Gastrocnemius medialis (tissue), 4 donors: ENCODE results near the gene NFS1.

Source experiments
- CTCF ChIP-seq, 5 experiments: fragments of 450-650 bp in 3 of 5; fragments of 200-600 bp in 2 of 5; sonication (generic) in 2 of 5; IDR thresholded peaks in 4 of 5; conservative IDR thresholded peaks in 1 of 5; 1 replicate in 4 of 5; 2 replicates in 1 of 5; pipeline ENCODE4 v1.5.1; 2016 to 2019; ENCODE audit warnings: antibody characterized with exemption in 5 of 5, mild to moderate bottlenecking in 3 of 5, moderate library complexity in 3 of 5
- POLR2A ChIP-seq, 2 donors: fragments of 450-650 bp; IDR thresholded peaks; one replicate each; pipeline ENCODE4 v1.6.1; 2017; ENCODE audit warnings: antibody characterized with exemption in 2 of 2, mild to moderate bottlenecking in 2 of 2, moderate library complexity in 2 of 2

DNA sequence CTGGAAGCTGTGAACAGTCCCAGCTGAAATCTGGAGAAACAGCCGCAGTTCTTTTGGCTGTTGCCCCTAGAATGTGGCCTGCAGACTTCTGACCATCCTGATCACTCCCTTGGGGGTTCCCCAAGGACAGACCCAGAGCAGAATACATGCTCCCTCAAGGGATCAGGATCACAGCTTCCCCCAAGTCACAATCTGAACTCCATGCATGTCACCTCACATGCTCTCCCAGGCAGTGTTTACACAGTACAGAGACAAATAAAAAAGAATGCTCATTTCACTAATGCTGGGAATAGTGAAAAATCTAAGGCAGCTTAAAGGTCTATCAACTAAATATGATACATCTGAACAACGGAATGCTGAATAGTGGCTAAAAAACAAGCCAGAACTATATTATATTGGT, 63.1 kb downstream of the NFS1 start:
- TF ChIP-seq CTCF (IDR thresholded peaks at IDR 0.05 in 4 of 5, conservative IDR thresholded peaks at IDR 0.05 in 1 of 5) (no peak), POLR2A (IDR thresholded peaks at IDR 0.05) (no peak)
